ENCODE results near the gene SSTR4.
"Not testable (repeated sequence)": the region's sequence is repeated elsewhere in the genome, so short reads cannot be mapped to it uniquely, and the experiment has no call there.

SSTR4 gene

DNA sequence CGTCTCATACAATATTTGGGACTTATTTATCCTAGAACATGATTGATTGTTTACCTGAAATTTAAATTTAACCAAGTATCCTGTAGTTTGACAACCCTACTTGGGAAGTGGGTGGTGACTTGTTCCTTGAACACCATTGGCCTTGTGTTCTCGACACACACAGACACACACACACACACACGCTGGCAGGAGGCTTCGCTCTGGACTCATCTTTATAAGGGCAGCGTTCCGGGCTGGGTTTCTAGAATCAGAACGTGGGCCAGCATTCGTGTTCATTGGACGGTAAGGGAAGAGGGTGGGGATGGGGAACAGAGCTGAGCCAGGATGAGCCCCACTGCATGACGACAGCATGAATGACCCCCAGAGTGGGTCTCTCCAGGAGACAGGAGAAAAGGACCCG, 16.2 kb upstream of the SSTR4 start:
- no peak for DNase-seq

DNA sequence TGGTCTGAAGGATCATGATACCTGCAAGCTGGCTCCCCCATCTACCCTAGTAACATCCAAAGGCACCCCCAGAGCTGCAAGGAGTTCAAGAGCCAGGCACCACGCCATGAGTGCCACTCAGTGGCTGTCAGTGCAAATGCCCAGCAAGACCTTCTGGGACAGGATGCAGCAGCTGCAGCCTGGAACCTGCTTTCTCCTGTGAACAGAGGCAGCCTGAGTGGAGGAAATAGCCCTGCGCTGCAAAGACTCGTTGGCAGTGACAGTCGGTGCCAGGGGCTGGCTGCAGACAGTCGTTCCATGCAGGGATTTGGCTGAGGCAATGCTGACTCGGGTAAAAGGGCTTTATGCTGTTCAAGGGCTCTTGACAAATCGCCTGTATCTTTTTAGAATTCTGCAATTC, 15.7 kb upstream of the SSTR4 start:
- DNase-seq: no peak

DNA sequence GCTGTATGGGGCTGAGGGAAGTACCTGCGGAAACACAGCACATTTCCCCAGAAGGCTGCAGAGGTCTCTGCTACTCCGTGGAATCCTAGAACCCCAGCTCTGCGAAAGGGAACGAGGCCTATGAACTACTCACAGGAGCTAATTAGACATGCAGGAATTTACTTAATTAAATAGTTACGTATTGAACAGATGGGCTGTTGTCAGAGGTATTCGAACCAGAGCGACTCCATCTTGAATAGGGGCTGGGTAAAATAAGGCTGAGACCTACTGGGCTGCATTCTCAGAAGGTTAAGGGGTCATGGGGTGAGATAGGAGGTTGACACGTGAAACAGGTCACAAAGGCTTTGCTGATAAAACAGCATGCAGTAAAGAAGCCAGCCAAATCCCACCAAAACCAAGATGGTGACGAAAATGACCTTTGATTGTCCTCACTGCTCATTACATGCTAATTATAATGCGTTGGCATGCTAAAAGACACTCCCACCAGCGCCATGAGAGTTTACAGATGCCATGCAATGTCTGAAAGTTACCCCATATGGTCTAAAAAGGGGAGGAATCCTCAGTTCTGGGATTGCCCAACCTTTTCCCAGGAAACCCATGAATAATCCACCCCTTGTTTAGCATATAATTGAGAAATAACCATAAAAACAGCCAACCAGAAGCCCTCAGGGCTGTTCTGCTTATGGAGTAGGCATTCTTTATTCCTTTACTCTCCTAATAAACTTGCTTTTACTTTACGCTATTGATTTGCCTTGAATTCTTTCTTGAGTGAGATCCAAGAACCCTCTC, 14.7 kb upstream of the SSTR4 start:
- no peak for DNase-seq

DNA sequence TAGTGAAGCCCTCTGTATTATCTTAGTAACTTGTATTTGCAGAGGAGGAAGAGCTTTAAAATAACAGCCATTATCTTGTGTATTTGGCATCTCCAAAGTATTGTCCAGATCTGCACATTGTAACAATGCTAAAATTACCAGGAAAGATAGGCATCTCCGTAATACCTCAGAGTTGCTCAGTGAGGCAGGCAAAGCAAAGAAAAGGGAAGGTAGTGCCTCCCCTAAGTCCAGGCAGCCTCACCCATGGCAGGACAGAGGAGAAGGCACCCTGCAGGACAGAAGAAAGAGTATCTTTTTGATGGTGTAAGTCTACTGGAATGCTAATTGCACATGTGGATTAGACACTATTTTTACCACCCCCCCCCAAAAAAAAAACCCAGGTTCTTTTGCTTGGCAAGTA, 13.6 kb upstream of the SSTR4 start:
- no peak for DNase-seq

DNA sequence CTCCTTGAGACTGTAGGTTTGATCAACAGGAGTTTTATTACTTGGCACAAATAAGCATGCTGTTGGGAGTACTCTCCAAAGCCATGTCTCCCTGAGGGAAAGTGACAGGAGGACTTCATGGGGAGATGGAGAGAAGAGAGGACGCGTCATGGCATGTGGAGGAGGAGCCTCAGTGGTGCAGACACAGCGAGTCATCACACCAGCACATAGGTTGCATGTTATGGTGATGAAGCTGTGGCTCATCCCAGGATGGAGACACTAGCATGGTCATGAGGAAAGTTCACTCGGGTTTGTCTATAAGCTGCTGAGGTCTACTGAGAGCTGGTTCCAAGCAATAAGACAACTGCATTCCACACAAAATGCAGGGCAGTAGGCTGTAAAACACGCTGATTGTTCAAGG, 13.2 kb upstream of the SSTR4 start:
- no peak for DNase-seq

DNA sequence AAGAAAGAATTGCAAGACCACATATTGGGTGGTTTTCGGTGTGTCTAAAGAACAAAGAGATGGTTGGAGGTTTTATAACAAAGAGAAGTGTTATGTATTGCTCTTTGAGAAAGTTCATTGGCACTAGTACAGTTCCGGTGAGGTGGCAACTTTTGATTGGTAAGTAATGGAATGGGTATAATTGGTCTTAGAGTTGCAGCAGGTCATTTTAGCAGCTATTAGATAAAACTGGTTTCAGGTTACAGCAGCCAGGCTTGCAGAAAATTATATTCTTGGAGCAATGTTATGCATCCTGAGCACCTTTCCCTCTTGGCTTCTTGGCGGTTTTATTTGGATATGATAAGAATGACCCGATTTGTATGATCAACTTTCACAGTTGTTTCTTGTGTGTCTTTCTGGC, 12.3 kb upstream of the SSTR4 start:
- no peak for DNase-seq

DNA sequence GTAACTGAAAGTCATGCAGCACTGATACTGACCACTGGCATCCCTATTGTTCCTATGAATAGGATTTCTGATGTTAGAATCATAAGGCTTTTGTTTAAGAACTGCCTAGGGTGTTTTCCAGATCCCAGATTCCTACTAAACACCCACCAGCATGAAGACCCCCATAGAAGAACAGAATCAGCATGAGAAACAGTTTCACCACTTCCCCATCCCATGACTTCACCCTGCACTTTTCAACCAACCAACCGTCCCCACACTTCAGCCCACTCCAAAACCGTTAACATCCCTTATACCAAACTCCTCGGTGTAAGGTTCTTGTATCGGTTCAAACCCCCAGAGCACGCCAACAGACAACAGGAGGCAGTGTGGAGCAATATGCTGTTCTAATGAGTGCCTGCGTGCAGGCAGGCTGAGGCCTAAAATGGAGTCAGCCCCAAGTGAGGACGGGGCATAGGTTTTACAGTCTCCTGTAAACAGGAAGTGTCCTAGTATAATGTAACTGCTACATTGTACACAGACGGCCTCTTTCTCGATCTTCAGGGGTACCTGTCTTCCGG, 11.4 kb upstream of the SSTR4 start:
- no peak for DNase-seq

DNA sequence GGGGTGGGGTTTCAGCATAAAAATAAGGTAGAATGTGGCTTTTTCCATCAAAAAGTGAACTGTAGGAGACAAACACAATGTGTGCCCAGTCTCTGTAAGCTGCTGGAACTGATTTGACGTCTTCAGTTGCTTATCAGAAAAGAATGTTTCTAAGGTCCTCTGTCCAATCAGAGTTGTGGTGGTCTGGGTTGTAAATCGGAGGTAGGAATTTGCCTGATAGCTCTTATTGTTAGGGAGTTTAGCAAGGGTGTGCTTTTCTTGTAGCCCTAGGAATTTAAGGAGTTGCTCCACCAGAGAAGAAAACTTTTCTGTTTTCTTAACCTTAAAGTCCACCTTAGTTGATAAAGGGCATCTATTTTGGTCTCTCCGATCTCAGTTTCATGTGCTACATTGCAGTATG, 10.4 kb upstream of the SSTR4 start:
- no peak for DNase-seq

DNA sequence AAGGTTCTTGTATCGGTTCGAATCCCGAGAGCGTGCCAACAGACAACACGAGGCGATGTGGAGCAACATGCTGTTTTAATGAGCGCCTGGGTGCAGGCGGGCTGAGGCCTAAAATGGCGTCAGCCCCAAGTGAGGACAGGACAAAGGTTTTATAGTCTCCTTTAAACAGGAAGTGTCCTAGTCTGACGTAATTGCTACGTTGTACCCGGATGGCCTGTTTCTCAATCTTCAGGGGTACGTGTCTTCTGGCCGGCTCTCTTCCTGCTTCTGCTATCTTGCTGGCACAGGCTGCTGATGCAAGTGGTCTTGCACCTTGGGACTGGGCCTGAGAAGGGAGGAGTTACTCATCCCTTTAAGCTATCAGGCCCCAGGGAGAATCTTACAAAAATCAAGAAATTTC, 9.6 kb upstream of the SSTR4 start:
- not testable (repeated sequence) for DNase-seq

DNA sequence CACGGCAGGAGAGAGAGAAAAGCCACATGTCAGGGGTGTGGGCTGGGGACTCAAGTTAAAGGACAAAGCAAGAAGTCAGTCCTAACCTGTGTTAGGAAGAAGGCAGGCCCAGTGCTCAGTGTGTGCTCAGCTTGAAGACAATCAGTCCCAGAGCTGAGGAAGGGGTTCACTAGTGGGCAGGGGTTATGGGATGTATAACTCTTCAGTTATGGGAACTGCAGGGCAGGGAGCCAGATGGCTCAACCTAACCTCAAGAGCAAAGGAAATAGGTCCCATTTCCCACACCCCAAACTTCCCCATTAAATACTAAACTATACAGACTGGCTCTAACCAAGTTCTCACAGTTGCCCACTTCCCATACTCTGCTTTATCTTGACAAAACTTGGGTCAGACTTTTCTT, 7.4 kb upstream of the SSTR4 start:
- no peak for DNase-seq

DNA sequence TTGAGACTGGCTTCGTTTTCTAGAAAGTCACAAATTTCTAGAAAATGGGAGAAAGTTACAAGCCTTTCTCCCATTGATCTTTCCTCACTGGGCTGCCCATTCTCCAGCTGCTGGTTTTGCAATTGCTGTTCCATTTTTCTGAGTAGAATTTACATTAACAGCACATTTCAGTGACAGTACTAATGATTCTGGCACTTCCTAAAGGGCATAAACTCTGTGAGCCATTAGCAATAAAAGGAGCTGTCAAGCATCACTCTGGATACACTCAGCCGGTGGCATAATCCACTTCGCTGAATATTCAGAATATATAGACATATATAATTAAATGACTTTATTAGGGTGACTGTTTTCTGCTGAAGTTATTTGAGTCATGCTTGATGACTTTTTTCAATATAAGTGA, 6.7 kb upstream of the SSTR4 start:
- DNase-seq: no peak

DNA sequence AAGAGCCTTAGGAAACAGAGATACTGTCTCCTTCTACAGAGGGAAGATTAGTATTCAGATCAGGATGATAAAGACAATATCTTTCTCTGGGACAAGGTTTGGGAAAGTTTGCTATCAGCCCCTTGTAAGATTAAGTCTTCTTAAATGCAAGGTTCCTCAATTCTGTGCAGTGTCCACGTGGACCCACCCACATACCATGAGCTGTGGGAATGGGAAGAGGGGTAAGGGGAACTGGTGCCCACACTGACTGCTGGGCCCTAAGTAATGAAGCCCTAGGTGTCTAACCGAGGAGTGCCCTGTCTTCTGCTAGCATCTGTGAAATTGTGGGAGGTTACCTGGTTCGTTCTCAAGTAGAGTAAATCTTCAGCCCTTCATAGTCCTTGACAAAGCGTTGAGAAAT, 5.8 kb upstream of the SSTR4 start:
- no peak for DNase-seq

DNA sequence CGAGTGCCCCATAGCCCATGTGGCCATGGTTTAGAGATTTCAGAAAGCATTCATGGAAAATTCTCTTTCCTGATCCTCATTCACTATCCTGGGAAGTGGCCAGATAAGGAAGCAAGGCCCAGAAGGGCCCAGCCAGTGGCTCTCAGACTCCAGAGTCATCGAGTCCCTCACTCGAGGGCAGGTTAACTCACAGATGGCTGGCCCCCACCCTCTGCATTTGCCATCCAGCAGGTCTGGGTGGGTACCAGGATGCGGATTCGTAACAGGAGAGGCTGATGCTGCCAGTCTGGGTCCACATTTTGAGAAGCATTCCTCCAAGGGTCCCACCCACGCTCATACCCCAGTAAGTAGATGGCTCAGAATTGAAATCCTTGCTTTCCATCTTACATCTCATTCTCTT, 3.8 kb upstream of the SSTR4 start:
- no peak for DNase-seq

DNA sequence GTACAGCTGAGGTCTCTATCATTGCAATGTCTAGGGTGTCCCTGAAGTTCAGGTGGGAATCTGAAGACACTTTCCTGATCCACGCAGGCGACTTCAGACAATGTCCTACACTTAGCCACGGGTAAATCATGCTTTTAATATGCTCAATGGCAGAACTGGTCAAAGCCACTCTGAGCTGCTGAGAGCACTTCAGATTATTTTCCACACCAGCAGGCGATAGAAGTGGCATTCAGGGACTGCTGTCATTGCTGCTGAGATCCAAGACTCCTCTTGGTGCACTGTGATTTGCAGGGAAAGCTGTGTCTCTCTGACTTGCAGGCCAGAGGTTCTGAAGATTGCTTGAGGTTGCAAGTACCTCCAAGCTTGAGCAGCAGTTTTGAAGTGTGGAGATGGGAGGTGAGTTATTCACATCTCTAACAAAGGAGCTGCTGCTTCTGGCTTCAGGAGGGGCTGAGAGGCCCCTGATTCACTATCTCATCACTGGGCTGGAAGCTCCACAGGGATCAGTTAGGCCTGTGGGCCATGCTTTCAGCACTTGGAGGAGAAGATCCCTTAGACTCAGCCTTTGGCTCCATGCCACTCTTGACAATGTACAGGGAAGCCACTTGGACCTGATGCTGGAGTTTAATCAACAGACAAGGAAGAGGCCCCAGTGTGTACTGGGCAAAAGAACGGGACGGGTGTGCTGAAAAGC, 2.9 kb upstream of the SSTR4 start:
- DNase-seq: no peak

DNA sequence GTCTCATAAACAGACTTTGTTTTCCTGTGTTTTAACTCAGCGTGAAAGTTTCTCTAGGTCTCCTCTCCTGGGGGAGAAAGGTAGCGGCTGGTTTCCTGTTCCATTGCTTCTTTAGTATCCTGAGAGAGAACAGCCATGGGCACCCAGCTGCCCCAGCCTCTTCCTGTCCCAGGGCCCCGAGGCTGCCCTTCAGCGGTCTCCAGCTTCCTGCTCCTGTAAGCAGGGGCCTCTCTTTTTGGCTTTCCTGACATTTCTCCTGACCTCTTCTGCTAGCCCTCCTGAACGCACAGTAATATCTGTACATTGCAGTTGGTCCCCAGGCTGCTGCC, 2.4 kb upstream of the SSTR4 start:
- no peak for DNase-seq

DNA sequence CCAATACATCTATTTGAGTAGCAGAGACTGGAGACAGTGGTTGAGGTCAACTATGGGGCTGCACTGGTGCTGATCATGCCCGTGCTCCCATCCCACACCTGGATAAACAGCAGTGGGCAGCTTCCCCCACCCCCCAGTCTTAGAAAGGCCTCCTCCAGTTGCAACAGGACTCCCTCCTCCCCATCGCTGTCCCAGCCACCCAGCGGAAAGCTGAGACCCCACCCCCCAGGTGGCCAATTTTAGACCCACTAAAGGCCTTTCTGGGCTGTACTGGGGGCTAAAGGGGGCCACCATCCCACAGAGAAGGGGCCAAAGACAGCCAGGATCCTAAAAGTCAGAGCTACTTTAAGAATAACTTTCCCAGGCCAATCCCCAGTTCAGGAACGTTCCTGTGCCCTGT, 1.2 kb upstream of the SSTR4 start:
- no peak for DNase-seq

DNA sequence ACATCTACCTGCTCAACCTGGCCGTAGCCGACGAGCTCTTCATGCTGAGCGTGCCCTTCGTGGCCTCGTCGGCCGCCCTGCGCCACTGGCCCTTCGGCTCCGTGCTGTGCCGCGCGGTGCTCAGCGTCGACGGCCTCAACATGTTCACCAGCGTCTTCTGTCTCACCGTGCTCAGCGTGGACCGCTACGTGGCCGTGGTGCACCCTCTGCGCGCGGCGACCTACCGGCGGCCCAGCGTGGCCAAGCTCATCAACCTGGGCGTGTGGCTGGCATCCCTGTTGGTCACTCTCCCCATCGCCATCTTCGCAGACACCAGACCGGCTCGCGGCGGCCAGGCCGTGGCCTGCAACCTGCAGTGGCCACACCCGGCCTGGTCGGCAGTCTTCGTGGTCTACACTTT, 619 bp downstream of the SSTR4 start:
- DNase-seq: no peak

DNA sequence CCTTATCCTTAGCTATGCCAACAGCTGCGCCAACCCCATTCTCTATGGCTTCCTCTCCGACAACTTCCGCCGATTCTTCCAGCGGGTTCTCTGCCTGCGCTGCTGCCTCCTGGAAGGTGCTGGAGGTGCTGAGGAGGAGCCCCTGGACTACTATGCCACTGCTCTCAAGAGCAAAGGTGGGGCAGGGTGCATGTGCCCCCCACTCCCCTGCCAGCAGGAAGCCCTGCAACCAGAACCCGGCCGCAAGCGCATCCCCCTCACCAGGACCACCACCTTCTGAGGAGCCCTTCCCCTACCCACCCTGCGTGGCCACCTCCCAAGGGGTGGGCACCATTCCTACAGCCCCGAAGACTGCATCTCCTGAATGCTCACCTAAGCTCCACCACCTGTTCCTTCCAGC, 1.3 kb downstream of the SSTR4 start:
- no peak for DNase-seq

DNA sequence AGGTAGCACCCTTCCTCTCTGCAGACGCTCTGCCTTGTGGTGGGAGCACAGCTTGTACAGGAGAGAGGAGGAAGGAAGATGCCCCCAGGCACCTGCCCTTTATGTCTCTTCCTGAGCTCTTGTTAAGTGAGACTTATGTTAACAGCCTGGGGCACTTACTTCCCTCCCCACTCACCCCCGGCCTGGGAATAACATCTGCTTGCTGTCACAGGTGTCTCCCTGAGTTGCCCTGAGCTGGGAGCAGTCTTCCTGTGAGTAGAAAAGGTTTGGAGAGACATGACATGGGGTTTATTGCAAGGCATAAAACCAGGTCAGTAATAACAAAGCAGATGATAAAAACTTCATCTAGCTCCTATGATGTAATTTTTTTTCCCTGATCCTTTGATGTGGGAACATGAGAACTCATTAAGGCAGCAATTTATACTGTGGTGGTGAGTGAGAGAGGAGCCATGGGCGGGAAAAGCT, 1.9 kb downstream of the SSTR4 start:
- DNase-seq: no peak

DNA sequence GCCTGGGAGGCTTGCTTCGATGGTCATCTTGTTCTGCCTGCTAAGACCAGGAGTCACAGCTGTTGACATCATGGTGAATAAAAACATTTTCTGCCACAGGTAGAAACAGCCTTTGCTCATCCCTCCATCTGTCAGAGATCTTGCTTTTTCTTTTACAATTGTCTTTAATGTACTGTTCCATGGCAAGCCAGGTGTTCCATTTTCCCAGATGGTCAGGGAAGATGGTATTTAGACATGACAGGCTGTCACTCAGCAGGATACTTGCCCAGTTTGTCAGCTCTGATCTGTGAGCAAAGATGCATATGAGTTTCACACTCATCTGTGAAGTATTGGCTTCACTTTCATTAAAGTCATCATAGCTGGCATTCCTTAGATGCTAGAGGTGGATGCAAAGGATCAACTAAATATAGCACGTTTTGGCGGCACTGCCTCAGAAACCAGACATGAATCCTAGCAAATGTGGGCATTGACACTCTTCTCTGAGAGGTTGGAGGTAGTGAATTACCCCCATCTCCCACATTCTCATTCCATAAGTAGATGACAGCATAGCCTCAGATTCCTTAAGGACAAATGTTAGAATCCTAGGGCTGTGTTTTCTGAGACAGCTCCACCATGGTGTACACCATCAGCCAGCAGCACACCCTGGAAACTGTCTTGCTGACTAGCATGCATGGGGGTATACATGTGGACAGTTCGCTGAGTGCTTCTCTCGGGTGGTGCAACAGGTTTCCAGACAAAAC, 4.2 kb downstream of the SSTR4 start:
- no peak for DNase-seq

DNA sequence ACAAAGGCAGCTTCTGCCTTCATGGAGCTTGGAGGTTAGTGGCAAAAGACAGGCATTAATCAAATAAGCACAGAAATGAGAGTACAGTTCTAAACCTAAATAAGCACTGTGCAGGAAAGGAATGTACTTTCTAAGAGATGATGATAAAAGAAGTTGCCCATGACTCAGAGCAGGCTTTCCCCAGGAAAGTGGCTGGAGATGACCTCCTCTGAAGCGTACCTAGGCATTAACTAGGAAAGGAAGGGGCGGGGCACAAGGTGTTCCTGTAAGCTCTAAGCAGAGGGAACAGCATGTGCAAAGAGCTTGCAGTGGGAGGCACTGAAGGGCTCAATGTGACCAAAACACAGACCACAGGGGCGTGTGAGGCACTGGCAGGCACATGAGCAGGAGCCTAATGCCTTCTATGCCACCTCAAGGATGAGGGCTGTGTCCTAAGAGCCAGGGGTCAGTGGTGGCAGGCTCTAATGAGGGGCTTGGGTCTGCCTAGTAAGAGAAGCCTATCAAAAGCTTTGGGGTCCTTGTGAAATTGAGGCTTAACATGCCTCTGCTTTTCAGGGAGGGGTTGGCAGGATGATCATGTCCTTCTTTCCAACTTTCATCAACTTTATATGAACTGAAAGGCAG, 4.9 kb downstream of the SSTR4 start:
- DNase-seq: no peak

DNA sequence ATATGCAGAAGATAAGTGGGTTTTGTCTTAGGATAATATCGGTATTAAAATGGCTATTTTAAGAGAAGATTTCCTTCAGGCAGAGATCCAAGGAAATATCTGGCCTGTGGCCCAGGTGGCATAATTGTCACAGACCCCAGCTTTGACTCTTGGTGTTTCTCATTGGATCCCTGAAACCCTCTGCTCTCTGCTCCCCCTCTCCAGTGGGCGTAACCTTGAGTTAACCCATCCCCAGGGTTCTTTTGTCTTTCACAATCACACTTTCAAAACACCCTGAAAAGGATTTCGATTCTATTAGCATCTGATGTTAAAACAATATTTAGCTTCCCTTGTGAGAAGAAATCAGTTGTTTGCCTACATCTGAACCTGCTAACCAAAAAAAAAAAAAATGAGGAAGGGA, 7.2 kb downstream of the SSTR4 start:
- DNase-seq: no peak

DNA sequence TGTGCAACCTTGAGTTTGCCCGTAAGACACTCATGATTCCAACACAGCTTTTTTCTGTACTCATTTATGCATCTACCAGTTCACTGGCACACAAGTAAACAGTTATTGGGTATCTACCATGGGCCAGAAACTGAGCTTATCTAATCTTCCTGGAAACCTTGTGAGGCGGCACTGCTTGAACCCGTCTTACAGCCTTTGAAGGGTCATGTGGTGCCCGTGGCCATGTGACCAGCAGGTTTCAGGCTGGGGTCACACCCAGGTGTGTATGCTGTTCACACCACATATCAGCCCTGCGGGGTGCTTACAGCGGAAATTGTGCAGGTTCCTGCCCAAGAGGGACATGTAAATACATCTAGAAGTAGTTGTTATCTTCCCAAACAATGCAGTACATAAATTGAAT, 8.3 kb downstream of the SSTR4 start:
- no peak for DNase-seq
